Activated B cell treated with CpG ODN at 0.5 μM for 24 hours (primary cell): Measurements from ENCODE around the gene SLC6A12. TPM values are rescaled to one million over a fixed set of nuclear protein-coding genes. Genes with fewer than 3 reads are reported as not detected.

Experiments used
- ATAC-seq: fragments of 200-7000 bp; cut with Tn5 transposase; one replicate; pipeline ENCODE4 v1.10.0; 2021; ENCODE audit warnings: low read depth, mild to moderate bottlenecking, moderate library complexity
- CTCF ChIA-PET: fragments of 350-600 bp; sonication (Branson Sonifier 250); formaldehyde crosslinking; loops from one replicate; lab custom pipeline; 2021; ENCODE audit warnings: antibody characterized with exemption; lab: Charles Lee
- POLR2A ChIA-PET: fragments of 350-600 bp; sonication (Branson Sonifier 250); formaldehyde crosslinking; loops from one replicate; lab custom pipeline; 2021; ENCODE audit warnings: antibody characterized with exemption; lab: Charles Lee
- DNase-seq: peaks from one replicate; pipeline ENCODE4 v3.0.0; 2022
- H3K27ac Mint-ChIP-seq: one replicate; pipeline ENCODE4 v1.8.0; 2020; ENCODE audit warnings: mixed read lengths
- H3K27me3 Mint-ChIP-seq: one replicate; pipeline ENCODE4 v1.8.0; 2021; ENCODE audit warnings: mixed read lengths
- H3K36me3 Mint-ChIP-seq: one replicate; pipeline ENCODE4 v1.8.0; 2021; ENCODE audit warnings: low read depth, mixed read lengths
- H3K4me1 Mint-ChIP-seq: one replicate; pipeline ENCODE4 v1.8.0; 2021; ENCODE audit warnings: mixed read lengths
- H3K4me3 Mint-ChIP-seq: one replicate; pipeline ENCODE4 v1.8.0; 2020; ENCODE audit warnings: mild to moderate bottlenecking, mixed read lengths
- H3K9me3 Mint-ChIP-seq: one replicate; pipeline ENCODE4 v1.8.0; 2020; ENCODE audit warnings: mixed read lengths
- intact Hi-C: fragments of 100-400 bp; cut with micrococcal nuclease; formaldehyde crosslinking; loops from one replicate; pipeline ENCODE4 v1.15.1; 2024
- total RNA-seq: library from RNA; stranded (reverse); gene quantifications from 2 replicates; pipeline ENCODE4 v1.2.3, GENCODE V29; 2022
- TF ChIP-seq, protein P1 (sequence below): fragments of 200-600 bp; IDR thresholded peaks from one replicate; pipeline ENCODE4 v1.8.0; 2022; ENCODE audit warnings: antibody characterized with exemption, mild to moderate bottlenecking

The SLC6A12 gene
- total RNA-seq, 1 donor from 2014 or later, result not detected

GRCh38 chr12:207804-208203 is 6.2 kb downstream of the SLC6A12 start:
- CTCF ChIA-PET, result no interaction called here
- H3K27me3 Mint-ChIP-seq, result peaks cover 38% of the 10 kb centered on the region

GRCh38 chr12:206746-207440 is 7.1 kb downstream of the SLC6A12 start:
- no peak overlapping the region for H3K27ac Mint-ChIP-seq
- no peak overlapping the region for H3K4me3 Mint-ChIP-seq
- CTCF ChIA-PET, result no interaction called here
- no peak for DNase-seq
- peaks cover 42% of the 10 kb centered on the region for H3K27me3 Mint-ChIP-seq
- H3K4me1 Mint-ChIP-seq, result peaks cover 1% of the 10 kb centered on the region
- TF ChIP-seq, protein P1, sequence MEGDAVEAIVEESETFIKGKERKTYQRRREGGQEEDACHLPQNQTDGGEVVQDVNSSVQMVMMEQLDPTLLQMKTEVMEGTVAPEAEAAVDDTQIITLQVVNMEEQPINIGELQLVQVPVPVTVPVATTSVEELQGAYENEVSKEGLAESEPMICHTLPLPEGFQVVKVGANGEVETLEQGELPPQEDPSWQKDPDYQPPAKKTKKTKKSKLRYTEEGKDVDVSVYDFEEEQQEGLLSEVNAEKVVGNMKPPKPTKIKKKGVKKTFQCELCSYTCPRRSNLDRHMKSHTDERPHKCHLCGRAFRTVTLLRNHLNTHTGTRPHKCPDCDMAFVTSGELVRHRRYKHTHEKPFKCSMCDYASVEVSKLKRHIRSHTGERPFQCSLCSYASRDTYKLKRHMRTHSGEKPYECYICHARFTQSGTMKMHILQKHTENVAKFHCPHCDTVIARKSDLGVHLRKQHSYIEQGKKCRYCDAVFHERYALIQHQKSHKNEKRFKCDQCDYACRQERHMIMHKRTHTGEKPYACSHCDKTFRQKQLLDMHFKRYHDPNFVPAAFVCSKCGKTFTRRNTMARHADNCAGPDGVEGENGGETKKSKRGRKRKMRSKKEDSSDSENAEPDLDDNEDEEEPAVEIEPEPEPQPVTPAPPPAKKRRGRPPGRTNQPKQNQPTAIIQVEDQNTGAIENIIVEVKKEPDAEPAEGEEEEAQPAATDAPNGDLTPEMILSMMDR, result no peak
- peaks cover 4% of the 10 kb centered on the region for H3K9me3 Mint-ChIP-seq
- POLR2A ChIA-PET, result no interaction called here
- no peak for ATAC-seq
- H3K36me3 Mint-ChIP-seq, result no peaks in the 10 kb centered on the region
- intact Hi-C loops, result no loop called here

More at GRCh38 chr12:207804-208203, 6.2 kb downstream of the SLC6A12 start:
- ATAC-seq (no peak), DNase-seq (no peak)
- TF ChIP-seq, protein P1, result no peak
- Mint-ChIP-seq H3K27ac (no peak overlapping the region), H3K4me3 (no peak overlapping the region), H3K9me3 (peaks cover 4% of the 10 kb centered on the region), H3K4me1 (peaks cover 10% of the 10 kb centered on the region), H3K36me3 (no peaks in the 10 kb centered on the region)
- POLR2A ChIA-PET, result no interaction called here
- intact Hi-C loops, result no loop called here

DNA sequence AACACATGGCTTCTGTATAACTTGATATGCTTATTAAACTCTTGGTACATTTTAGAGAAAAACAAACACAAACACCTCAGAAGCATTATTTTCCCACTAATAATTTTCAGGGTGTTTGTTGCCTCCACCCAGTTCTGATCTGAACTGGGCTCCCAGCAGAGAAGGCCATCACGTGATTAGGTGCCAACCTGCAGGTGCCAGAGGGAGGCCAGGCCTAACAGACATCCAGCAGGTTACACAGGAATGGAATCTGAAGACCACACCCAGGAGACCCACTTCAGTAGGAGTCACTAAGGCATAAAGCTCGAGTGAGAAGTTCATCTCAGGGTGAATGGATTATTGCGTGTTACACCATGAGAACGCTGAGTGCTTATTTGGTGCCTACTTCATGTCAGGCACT is 8.9 kb downstream of the SLC6A12 start:
- no peaks in the 10 kb centered on the region for H3K36me3 Mint-ChIP-seq
- peaks cover 4% of the 10 kb centered on the region for H3K9me3 Mint-ChIP-seq
- intact Hi-C loops, result no loop called here
- no peak overlapping the region for H3K27ac Mint-ChIP-seq
- peaks cover 38% of the 10 kb centered on the region for H3K27me3 Mint-ChIP-seq
- ChIA-PET CTCF (no interaction called here), POLR2A (no interaction called here)
- no peak overlapping the region for H3K4me3 Mint-ChIP-seq
- TF ChIP-seq, protein P1, result no peak
- no peak for ATAC-seq
- no peaks in the 10 kb centered on the region for H3K4me1 Mint-ChIP-seq
- no peak for DNase-seq

- intact Hi-C loops, result no loop called here
- ChIA-PET CTCF (no interaction called here), POLR2A (no interaction called here)
- Mint-ChIP-seq H3K36me3 (no peaks in the 10 kb centered on the region), H3K4me3 (no peak overlapping the region), H3K27ac (no peak overlapping the region), H3K9me3 (peaks cover 4% of the 10 kb centered on the region), H3K27me3 (peaks cover 38% of the 10 kb centered on the region), H3K4me1 (no peaks in the 10 kb centered on the region)
- ATAC-seq (no peak), DNase-seq (no peak)
- TF ChIP-seq, protein P1, result no peak
These were observed 9.7 kb downstream of the SLC6A12 start for GRCh38 chr12:204261-204678.

- H3K27me3 Mint-ChIP-seq, result peaks cover 33% of the 10 kb centered on the region
- ATAC-seq, result no peak
- no peak overlapping the region for H3K4me3 Mint-ChIP-seq
- CTCF ChIA-PET, result no interaction called here
- H3K36me3 Mint-ChIP-seq, result no peaks in the 10 kb centered on the region
- POLR2A ChIA-PET, result no interaction called here
- TF ChIP-seq, protein P1, result no peak
- peaks cover 4% of the 10 kb centered on the region for H3K9me3 Mint-ChIP-seq
- no peaks in the 10 kb centered on the region for H3K4me1 Mint-ChIP-seq
- intact Hi-C loops, result no loop called here
- H3K27ac Mint-ChIP-seq, result no peak overlapping the region
- no peak for DNase-seq
These were observed 10.3 kb downstream of the SLC6A12 start for GRCh38 chr12:203462-204260.
